HepG2 (cell line): Measurements from ENCODE around the gene ASL. TPM values are rescaled to one million over a fixed set of nuclear protein-coding genes. Genes with fewer than 3 reads are reported as not detected.
A peak's percentile ranks its signal among the peaks of the same experiment; 100 is the strongest.

ENCODE experiments used
- CEBPB ChIP-seq: IDR thresholded peaks from 2 replicates; pipeline ENCODE4 v1.6.1; 2011; ENCODE audit warnings: low read depth, low read length, improper control_type of control experiment, borderline replicate concordance
- CEBPZ ChIP-seq: IDR thresholded peaks from 2 replicates; pipeline ENCODE4 v1.6.1; 2012; ENCODE audit warnings: low read length, improper control_type of control experiment
- CSRNP1 ChIP-seq: sonication (generic); formaldehyde crosslinking; IDR thresholded peaks from 2 replicates; pipeline ENCODE4 v1.8.1; 2023; ENCODE audit warnings: mild to moderate bottlenecking, missing genetic modification reagents
- EP300 ChIP-seq, 3 experiments: sonication (generic) in 1 of 3; formaldehyde crosslinking in 1 of 3; IDR thresholded peaks; 2 replicates each; pipeline versions ENCODE4 v1.5.1 to v1.6.1; 2011 to 2020; ENCODE audit warnings: low read depth in 2 of 3, low read length in 2 of 3, borderline replicate concordance in 1 of 3, improper control_type of control experiment in 1 of 3, mild to moderate bottlenecking in 1 of 3, missing genetic modification reagents in 1 of 3, moderate library complexity in 1 of 3
- HNRNPH1 ChIP-seq: fragments of 200-400 bp; formaldehyde crosslinking; optimal IDR thresholded peaks from 2 replicates; pipeline ENCODE3; 2017; ENCODE audit warnings: mild to moderate bottlenecking, low read depth, low read length
- IKZF4 ChIP-seq: sonication (generic); formaldehyde crosslinking; IDR thresholded peaks from 2 replicates; pipeline ENCODE4 v1.5.1; 2020; ENCODE audit warnings: borderline replicate concordance, mild to moderate bottlenecking, low read depth, missing genetic modification reagents; ENCODE audit errors: not compliant biosample characterization
- KLF13 ChIP-seq: sonication (generic); formaldehyde crosslinking; IDR thresholded peaks from 2 replicates; pipeline ENCODE4 v1.4.0; 2020; ENCODE audit warnings: mild to moderate bottlenecking, missing genetic modification reagents
- MEIS2 ChIP-seq: sonication (generic); formaldehyde crosslinking; IDR thresholded peaks from 2 replicates; pipeline ENCODE4 v1.9.0; 2021; ENCODE audit warnings: mild to moderate bottlenecking, missing genetic modification reagents
- NFYB ChIP-seq: sonication (generic); formaldehyde crosslinking; IDR thresholded peaks from 2 replicates; pipeline ENCODE4 v1.4.0; 2020; ENCODE audit warnings: missing genetic modification reagents
- ONECUT2 ChIP-seq: sonication (generic); formaldehyde crosslinking; IDR thresholded peaks from 2 replicates; pipeline ENCODE4 v1.4.0; 2020; ENCODE audit warnings: missing genetic modification reagents
- STAT6 ChIP-seq: sonication (generic); formaldehyde crosslinking; IDR thresholded peaks from 2 replicates; pipeline ENCODE4 v1.4.0; 2020; ENCODE audit warnings: missing genetic modification reagents, mild to moderate bottlenecking, borderline replicate concordance
- TCF7 ChIP-seq: sonication (generic); IDR thresholded peaks from 2 replicates; pipeline ENCODE4 v1.6.1; 2016; ENCODE audit warnings: antibody characterized with exemption, low read depth
- ZBTB4 ChIP-seq: sonication (generic); formaldehyde crosslinking; IDR thresholded peaks from 2 replicates; pipeline ENCODE4 v1.4.0; 2020; ENCODE audit warnings: missing genetic modification reagents, mild to moderate bottlenecking, borderline replicate concordance
- ZBTB49 ChIP-seq: sonication (generic); formaldehyde crosslinking; IDR thresholded peaks from 2 replicates; pipeline ENCODE4 v1.4.0; 2020; ENCODE audit warnings: missing genetic modification reagents, borderline replicate concordance
- ZNF33A ChIP-seq: sonication (generic); formaldehyde crosslinking; IDR thresholded peaks from 2 replicates; pipeline ENCODE4 v1.5.1; 2020; ENCODE audit warnings: missing genetic modification reagents, mild to moderate bottlenecking, moderate library complexity, borderline replicate concordance
- polyA plus RNA-seq, 8 experiments: library from polyadenylated mRNA; depleted of rRNA in 3 of 8; stranded (reverse) in 7 of 8; unstranded in 1 of 8; fragments of >200 nt; fragmentation: Illumina TruSeq in 4 of 8; extraction: Trizol in 4 of 8; gene quantifications; 2 replicates each; pipeline versions ENCODE4 v1.2.1 to v1.2.3, GENCODE V29; 2011 to 2016; ENCODE audit warnings: low read depth in 4 of 8, missing spikeins in 1 of 8, mixed read lengths in 1 of 8; ENCODE audit not compliant: insufficient read depth in 1 of 8
- total RNA-seq, 5 experiments: library from RNA; depleted of rRNA; stranded (reverse); fragments of >200 nt; fragmentation: Illumina TruSeq; extraction: Trizol; gene quantifications; 2 replicates each; pipeline ENCODE4 v1.2.3, GENCODE V29; 2016; ENCODE audit warnings: low read depth in 1 of 5

Gene ASL
- total and polyA plus RNA-seq, 2 of the 13 experiments (the other 11 are each of a cell fraction or from before 2014, with no cell fraction given): 71.4 to 96.5 TPM

- TF ChIP-seq IKZF4 (CRISPR knock-in tag) (peak; percentile 69), EP300 (IDR thresholded peaks at IDR 0.05; ENCODE audit: low read depth in 2 of 2, low read length in 2 of 2) (peak in 1 of 2 experiments; percentile 65; a peak in 1 of 4 replicates), EP300 (CRISPR knock-in tag; IDR thresholded peaks at IDR 0.05; ENCODE audit: borderline replicate concordance) (peak; percentile 83), NFYB (no peak), TCF7 (no peak), MEIS2 (CRISPR knock-in tag) (peak; percentile 78; the same call in 1 of the 2 replicates), ONECUT2 (no peak), ZBTB49 (no peak), CSRNP1 (CRISPR knock-in tag) (no peak), HNRNPH1 (no peak), CEBPZ (no peak), STAT6 (CRISPR knock-in tag) (peak; percentile 88; the same call in 1 of the 2 replicates), KLF13 (CRISPR knock-in tag) (no peak), ZNF33A (no peak), ZBTB4 (no peak), CEBPB (no peak)
These were observed 67.4 kb downstream of the ASL start (continued) for GRCh38 chr7:66142996-66143395.
